ENCODE measurements around the gene RBM43.
"Not testable (repeated sequence)": the region's sequence is repeated elsewhere in the genome, so short reads cannot be mapped to it uniquely, and the experiment has no call there.

DNA sequence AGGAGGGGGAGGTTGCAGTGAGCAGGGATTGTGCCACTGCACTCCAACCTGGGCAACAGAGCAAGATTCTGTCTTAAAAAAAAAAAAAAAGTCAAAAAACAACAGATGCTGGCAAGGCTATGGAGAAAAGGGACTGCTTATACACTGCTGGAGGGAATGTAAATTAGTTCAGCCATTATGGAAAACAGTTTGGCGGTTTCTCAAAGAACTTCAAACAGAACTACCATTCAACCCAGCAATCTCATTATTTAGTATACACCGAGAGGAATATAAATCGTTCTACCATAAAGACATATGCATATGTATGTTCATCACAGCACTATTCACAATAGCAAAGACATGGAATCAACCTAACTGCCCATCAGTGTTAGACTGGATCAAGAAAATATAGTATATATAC, 27.9 kb downstream of the RBM43 start:
- not testable (repeated sequence) for TF ChIP-seq CTCF, POLR2A (IDR thresholded peaks at IDR 0.05)
